Measurements from ENCODE around the gene DNAJC6. TPM values are rescaled to one million over a fixed set of nuclear protein-coding genes. Genes with fewer than 3 reads are reported as not detected.

The DNAJC6 gene
- total and polyA plus RNA-seq, 2 of the 13 experiments (the other 11 are each of a cell fraction or from before 2014, with no cell fraction given): 1.0 to 1.6 TPM

GRCh38 chr1:65265651-65266351 is 43.5 kb upstream of the DNAJC6 start (continued):
- TF ChIP-seq, protein P1, sequence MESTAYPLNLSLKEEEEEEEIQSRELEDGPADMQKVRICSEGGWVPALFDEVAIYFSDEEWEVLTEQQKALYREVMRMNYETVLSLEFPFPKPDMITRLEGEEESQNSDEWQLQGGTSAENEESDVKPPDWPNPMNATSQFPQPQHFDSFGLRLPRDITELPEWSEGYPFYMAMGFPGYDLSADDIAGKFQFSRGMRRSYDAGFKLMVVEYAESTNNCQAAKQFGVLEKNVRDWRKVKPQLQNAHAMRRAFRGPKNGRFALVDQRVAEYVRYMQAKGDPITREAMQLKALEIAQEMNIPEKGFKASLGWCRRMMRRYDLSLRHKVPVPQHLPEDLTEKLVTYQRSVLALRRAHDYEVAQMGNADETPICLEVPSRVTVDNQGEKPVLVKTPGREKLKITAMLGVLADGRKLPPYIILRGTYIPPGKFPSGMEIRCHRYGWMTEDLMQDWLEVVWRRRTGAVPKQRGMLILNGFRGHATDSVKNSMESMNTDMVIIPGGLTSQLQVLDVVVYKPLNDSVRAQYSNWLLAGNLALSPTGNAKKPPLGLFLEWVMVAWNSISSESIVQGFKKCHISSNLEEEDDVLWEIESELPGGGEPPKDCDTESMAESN (CRISPR knock-in tag; conservative IDR thresholded peaks at IDR 0.05): peak; percentile 83
- peak; percentile 47; the same call in 1 of the 2 replicates for TF ChIP-seq YEATS4 (CRISPR knock-in tag; IDR thresholded peaks at IDR 0.05; ENCODE audit: borderline replicate concordance)
- TF ChIP-seq ZNF326 (CRISPR knock-in tag; IDR thresholded peaks at IDR 0.05; ENCODE audit: borderline replicate concordance): no peak
- no peak for TF ChIP-seq NR2F6 (IDR thresholded peaks at IDR 0.05)
- peak; percentile 28; the same call in 1 of the 2 replicates for TF ChIP-seq NR2F6 (CRISPR knock-in tag; IDR thresholded peaks at IDR 0.05)
- TF ChIP-seq ZMAT3 (CRISPR knock-in tag; conservative IDR thresholded peaks at IDR 0.05): no peak; the same call in 1 of the 2 replicates
- TF ChIP-seq CCDC6 (CRISPR knock-in tag; IDR thresholded peaks at IDR 0.05): 0 out of 2 replicates have a peak, but pooled peaks have one; percentile 56
- 0 out of 2 replicates have a peak, but pooled peaks have one; percentile 64 for TF ChIP-seq ZNF441 (CRISPR knock-in tag; IDR thresholded peaks at IDR 0.05; ENCODE audit: borderline replicate concordance)
- TF ChIP-seq, protein P2, sequence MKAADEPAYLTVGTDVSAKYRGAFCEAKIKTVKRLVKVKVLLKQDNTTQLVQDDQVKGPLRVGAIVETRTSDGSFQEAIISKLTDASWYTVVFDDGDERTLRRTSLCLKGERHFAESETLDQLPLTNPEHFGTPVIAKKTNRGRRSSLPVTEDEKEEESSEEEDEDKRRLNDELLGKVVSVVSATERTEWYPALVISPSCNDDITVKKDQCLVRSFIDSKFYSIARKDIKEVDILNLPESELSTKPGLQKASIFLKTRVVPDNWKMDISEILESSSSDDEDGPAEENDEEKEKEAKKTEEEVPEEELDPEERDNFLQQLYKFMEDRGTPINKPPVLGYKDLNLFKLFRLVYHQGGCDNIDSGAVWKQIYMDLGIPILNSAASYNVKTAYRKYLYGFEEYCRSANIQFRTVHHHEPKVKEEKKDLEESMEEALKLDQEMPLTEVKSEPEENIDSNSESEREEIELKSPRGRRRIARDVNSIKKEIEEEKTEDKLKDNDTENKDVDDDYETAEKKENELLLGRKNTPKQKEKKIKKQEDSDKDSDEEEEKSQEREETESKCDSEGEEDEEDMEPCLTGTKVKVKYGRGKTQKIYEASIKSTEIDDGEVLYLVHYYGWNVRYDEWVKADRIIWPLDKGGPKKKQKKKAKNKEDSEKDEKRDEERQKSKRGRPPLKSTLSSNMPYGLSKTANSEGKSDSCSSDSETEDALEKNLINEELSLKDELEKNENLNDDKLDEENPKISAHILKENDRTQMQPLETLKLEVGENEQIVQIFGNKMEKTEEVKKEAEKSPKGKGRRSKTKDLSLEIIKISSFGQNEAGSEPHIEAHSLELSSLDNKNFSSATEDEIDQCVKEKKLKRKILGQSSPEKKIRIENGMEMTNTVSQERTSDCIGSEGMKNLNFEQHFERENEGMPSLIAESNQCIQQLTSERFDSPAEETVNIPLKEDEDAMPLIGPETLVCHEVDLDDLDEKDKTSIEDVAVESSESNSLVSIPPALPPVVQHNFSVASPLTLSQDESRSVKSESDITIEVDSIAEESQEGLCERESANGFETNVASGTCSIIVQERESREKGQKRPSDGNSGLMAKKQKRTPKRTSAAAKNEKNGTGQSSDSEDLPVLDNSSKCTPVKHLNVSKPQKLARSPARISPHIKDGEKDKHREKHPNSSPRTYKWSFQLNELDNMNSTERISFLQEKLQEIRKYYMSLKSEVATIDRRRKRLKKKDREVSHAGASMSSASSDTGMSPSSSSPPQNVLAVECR (CRISPR knock-in tag; IDR thresholded peaks at IDR 0.05; ENCODE audit: borderline replicate concordance): peak; percentile 60; the same call in 1 of the 2 replicates
- TF ChIP-seq SAP130 (CRISPR knock-in tag; IDR thresholded peaks at IDR 0.05; ENCODE audit: low read depth): peak; percentile 53; the same call in 1 of the 2 replicates
- TF ChIP-seq ZBTB10 (CRISPR knock-in tag; IDR thresholded peaks at IDR 0.05; ENCODE audit: borderline replicate concordance): peak; percentile 90
- TF ChIP-seq ZFP82 (CRISPR knock-in tag; IDR thresholded peaks at IDR 0.05; ENCODE audit: borderline replicate concordance): no peak
- TF ChIP-seq, protein P3, sequence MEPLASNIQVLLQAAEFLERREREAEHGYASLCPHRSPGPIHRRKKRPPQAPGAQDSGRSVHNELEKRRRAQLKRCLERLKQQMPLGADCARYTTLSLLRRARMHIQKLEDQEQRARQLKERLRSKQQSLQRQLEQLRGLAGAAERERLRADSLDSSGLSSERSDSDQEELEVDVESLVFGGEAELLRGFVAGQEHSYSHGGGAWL (CRISPR knock-in tag; IDR thresholded peaks at IDR 0.05): no peak
- 0 out of 2 replicates have a peak, but pooled peaks have one; percentile 47 for TF ChIP-seq ZNF30 (CRISPR knock-in tag; IDR thresholded peaks at IDR 0.05)
- TF ChIP-seq ZNF274 (CRISPR knock-in tag; IDR thresholded peaks at IDR 0.05): peak; percentile 71
- TF ChIP-seq MAX (IDR thresholded peaks at IDR 0.05): peak; percentile 97
- TF ChIP-seq MXD4 (CRISPR knock-in tag; IDR thresholded peaks at IDR 0.05): peak; percentile 29; the same call in 1 of the 2 replicates
- TF ChIP-seq IKZF4 (CRISPR knock-in tag; IDR thresholded peaks at IDR 0.05; ENCODE audit: borderline replicate concordance, low read depth, not compliant biosample characterization): no peak
- 0 out of 4 replicates have a peak, but pooled peaks have one; percentile 41 for TF ChIP-seq KLF16 (CRISPR knock-in tag; IDR thresholded peaks at IDR 0.05)
- 0 out of 2 replicates have a peak, but pooled peaks have one; percentile 52 for TF ChIP-seq NAIF1 (CRISPR knock-in tag; IDR thresholded peaks at IDR 0.05; ENCODE audit: borderline replicate concordance)
